Stimulated activated CD4-positive, alpha-beta T cell treated with anti-CD3 and anti-CD28 coated beads, TNF-alpha, amount 100 ng/mL, for 1 hour (primary cell): ENCODE measurements around the gene PTTG1IP.

Experiments used
- DNase-seq, 3 donors: peaks; one replicate each; pipeline ENCODE4 v3.0.0-alpha.2; 2020; ENCODE audit warnings: low read depth in 3 of 3, low spot score in 1 of 3

PTTG1IP gene

GRCh38 chr21:44909719-44910118 is 36.2 kb upstream of the PTTG1IP start:
- DNase-seq, result no peak

- no peak for DNase-seq
Observed at GRCh38 chr21:44908908-44909307, 35.4 kb upstream of the PTTG1IP start.

- DNase-seq, result no peak
Observed at GRCh38 chr21:44907966-44908895, 34.7 kb upstream of the PTTG1IP start.

GRCh38 chr21:44907225-44907965 is 33.9 kb upstream of the PTTG1IP start:
- DNase-seq, result no peak

GRCh38 chr21:44905728-44906090 is 32.2 kb upstream of the PTTG1IP start:
- DNase-seq, result no peak

GRCh38 chr21:44905016-44905727 is 31.7 kb upstream of the PTTG1IP start:
- no peak for DNase-seq

- no peak for DNase-seq
Observed at GRCh38 chr21:44904141-44904923, 30.8 kb upstream of the PTTG1IP start.

- DNase-seq, result no peak
Observed at GRCh38 chr21:44903689-44904088, 30.2 kb upstream of the PTTG1IP start.

GRCh38 chr21:44903050-44903685 is 29.7 kb upstream of the PTTG1IP start:
- DNase-seq, result no peak

GRCh38 chr21:44902268-44903049 is 29.0 kb upstream of the PTTG1IP start:
- DNase-seq, result no peak

- no peak for DNase-seq
Observed at GRCh38 chr21:44901391-44902074, 28.0 kb upstream of the PTTG1IP start.

- no peak for DNase-seq
Observed at GRCh38 chr21:44900559-44901251, 27.2 kb upstream of the PTTG1IP start.

GRCh38 chr21:44899768-44900558 is 26.5 kb upstream of the PTTG1IP start:
- DNase-seq, result no peak

GRCh38 chr21:44898851-44899767 is 25.6 kb upstream of the PTTG1IP start:
- no peak for DNase-seq

- no peak for DNase-seq
Observed at GRCh38 chr21:44898011-44898488, 24.6 kb upstream of the PTTG1IP start.

GRCh38 chr21:44897326-44898010 is 24.0 kb upstream of the PTTG1IP start:
- DNase-seq, result no peak
